Testis (tissue), 2 donors: ENCODE results near the gene ATAD3B.

Experiments
- CTCF ChIP-seq, 3 experiments: fragments of 450-650 bp in 2 of 3; fragments of 200-600 bp in 1 of 3; sonication (generic) in 1 of 3; IDR thresholded peaks; one replicate each; pipeline ENCODE4 v1.5.1; 2016 to 2019; ENCODE audit warnings: antibody characterized with exemption in 3 of 3, mild to moderate bottlenecking in 2 of 3, moderate library complexity in 1 of 3
- POLR2A ChIP-seq: fragments of 450-650 bp; IDR thresholded peaks from one replicate; pipeline ENCODE4 v1.6.1; 2017; ENCODE audit warnings: antibody characterized with exemption, mild to moderate bottlenecking, moderate library complexity

- TF ChIP-seq POLR2A = no peak
- TF ChIP-seq CTCF (IDR thresholded peaks at IDR 0.05) = no peak
These were observed 43.4 kb upstream of the ATAD3B start for GRCh38 chr1:1428174-1428573.
